ENCODE measurements around the gene C18orf63.

DNA sequence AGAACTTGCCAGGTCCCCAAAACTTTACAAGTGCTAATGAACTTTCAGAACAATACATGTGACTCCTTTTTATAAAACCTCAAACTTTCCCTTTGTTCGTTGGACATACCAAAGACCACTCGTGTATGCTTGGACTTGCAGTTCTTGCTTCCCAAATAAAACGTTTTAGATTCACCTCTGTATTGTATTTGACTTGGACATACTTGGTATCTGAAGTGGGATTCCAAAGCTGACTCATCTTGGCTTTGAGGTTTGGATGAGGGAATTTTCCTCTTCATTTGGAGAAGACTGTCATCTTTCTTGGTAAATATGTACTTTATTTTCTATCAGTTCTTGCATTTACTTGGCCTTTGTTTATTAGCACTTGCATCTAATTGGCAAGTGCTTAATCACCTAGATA is 15.9 kb upstream of the C18orf63 start:
- TF ChIP-seq, protein P1, sequence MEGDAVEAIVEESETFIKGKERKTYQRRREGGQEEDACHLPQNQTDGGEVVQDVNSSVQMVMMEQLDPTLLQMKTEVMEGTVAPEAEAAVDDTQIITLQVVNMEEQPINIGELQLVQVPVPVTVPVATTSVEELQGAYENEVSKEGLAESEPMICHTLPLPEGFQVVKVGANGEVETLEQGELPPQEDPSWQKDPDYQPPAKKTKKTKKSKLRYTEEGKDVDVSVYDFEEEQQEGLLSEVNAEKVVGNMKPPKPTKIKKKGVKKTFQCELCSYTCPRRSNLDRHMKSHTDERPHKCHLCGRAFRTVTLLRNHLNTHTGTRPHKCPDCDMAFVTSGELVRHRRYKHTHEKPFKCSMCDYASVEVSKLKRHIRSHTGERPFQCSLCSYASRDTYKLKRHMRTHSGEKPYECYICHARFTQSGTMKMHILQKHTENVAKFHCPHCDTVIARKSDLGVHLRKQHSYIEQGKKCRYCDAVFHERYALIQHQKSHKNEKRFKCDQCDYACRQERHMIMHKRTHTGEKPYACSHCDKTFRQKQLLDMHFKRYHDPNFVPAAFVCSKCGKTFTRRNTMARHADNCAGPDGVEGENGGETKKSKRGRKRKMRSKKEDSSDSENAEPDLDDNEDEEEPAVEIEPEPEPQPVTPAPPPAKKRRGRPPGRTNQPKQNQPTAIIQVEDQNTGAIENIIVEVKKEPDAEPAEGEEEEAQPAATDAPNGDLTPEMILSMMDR (IDR thresholded peaks at IDR 0.05): no peak
- TF ChIP-seq POLR2A (IDR thresholded peaks at IDR 0.05): no peak

Measured in ovary (tissue), 3 donors.